HS-5 (cell line): ENCODE measurements around the gene AKT2.

Experiments
- DNase-seq: peaks from one replicate; pipeline ENCODE4 v3.0.0-alpha.2; 2012; ENCODE audit warnings: low read depth

Gene AKT2

DNA sequence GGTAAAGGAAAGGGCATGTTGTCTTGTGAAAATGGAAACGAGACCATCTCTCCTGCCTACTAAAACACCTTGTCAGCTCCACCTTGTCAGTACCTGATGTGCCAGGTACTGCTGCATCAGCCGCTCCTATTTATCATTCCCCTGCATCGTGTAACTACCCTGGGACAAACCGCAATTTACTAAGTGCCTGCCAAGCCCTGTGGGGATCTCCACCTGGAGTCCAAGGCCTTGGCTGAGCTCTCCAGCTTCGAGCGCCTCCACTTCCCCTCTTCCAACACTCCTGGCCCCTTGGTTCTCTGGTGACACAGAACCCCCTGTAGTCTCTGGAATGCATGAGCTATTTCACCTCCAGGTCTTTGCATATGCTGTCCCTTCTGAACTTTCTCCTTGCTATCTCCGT is 32.8 kb downstream of the AKT2 start:
- no peak for DNase-seq

- no peak for DNase-seq
These were observed 33.2 kb downstream of the AKT2 start for GRCh38 chr19:40251991-40252390.

DNA sequence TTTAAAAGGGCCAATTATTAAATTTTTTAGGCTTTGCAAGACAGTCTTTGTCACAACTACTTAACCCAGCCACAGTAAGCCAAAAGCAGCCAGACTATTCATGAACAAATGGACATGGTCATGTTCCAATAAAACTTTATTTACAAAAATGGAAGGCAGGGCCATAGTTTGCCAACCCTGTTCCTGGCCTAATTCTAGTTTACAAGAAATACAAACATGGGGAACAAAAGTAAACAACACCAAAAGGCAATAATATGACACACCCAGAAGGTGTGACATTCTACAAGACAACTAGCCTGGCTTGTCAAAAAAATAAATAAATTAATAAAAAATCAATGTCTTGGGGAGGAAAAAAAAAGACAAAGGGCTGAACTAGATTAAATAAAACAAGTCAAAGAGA is 33.9 kb downstream of the AKT2 start:
- DNase-seq: no peak

GRCh38 chr19:40249781-40250180 is 35.4 kb downstream of the AKT2 start:
- no peak for DNase-seq

- no peak for DNase-seq
These were observed 35.9 kb downstream of the AKT2 start for GRCh38 chr19:40249201-40249600.

DNA sequence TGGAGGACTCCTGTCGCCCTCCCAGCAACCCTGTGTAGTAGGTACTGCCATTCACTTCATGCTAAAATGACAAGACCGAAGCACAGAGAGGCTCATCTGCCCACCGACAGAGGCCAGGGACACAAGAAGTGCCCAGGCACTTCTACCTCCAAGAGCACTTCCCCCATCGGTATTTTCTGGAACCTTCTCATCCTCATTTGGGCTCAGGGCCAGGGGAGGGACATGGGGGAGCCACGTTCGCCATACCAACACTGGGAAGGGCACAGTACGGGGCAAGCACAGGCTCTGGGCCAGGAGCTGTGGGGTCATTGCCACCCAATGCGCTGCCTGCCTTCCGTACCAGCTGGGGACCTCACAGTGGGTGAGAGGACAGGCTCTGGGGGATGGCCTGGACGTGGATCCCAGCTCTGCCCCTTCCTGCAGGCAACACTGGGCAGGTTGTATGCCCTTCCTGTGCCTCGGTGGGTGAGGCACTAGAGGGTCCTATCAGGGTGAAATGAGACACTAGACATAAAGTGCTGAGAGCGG is 37.3 kb downstream of the AKT2 start:
- no peak for DNase-seq

- DNase-seq: no peak
These were observed 38.0 kb downstream of the AKT2 start for GRCh38 chr19:40247178-40247577.

DNA sequence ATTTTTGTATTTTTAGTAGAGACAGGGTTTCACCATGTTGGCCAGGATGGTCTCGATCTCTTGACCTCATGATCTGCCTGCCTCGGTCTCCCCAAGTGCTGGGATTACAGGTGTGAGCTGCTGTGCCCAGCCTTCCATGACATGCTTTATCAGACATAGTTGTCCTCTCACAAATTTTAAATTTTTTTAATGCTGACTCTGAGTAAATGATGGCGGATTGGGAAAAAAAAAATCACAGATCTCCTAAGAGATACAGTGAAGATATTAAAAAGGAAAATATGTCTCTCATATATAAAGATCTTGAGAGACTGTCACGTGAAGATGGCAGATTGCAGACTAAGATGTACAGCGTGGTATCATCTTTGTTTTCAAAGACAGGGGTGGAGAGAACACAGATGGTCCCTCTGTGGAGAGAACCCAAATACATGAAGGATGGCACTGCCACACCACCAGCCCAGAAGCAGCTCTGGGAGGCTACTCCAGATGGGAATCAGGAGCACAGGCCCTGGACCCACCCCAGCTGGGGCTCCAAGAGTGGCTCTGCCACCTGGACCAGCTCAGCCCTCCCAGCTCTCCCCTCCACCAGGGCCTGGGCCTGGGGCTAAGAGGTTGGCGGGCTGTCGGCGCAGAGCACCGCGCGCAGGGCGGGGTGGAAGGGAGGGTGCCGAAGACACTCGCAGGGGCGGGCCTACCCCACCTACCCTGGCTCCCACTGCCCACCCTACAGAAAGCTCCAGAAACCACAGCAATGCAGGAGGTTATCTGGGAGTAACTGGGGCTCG is 38.7 kb downstream of the AKT2 start:
- no peak for DNase-seq

DNA sequence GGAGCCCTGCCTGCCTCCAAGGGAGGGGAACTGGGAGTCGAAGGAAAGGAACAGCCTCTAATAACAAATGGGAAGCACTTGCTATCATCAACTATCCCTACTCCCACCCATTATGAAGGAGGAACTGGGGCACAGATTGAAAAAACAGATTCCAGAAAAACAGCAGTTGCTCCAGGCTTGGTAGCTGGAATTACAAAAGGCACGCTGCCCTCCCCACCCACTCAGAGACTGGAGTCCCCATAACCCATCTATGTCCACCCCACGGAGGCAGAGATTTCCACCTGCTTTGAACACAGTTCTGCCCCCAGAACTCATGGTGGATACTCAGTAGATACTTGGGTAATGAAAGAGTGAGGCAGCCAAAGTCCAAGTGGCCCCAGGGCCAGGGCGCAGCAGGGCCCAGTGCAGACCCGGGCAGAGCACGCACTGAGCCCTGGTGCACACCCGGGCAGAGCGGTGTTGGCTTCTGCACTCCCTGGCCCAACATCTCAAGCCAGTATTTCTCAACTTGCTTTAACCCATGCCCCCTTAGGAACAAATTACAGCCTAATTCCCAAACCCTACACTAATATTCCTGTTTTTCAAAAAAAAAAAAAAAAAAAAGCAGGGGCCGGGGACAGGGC is 39.5 kb downstream of the AKT2 start:
- no peak for DNase-seq

GRCh38 chr19:40244579-40245317 is 40.4 kb downstream of the AKT2 start:
- DNase-seq: no peak

GRCh38 chr19:40243181-40243580 is 42.0 kb downstream of the AKT2 start:
- DNase-seq: no peak

GRCh38 chr19:40242480-40242879 is 42.7 kb downstream of the AKT2 start:
- no peak for DNase-seq

- DNase-seq: no peak
These were observed 43.2 kb downstream of the AKT2 start for GRCh38 chr19:40241809-40242384.

- DNase-seq: no peak
These were observed 43.9 kb downstream of the AKT2 start for GRCh38 chr19:40241125-40241808.

GRCh38 chr19:40240332-40240731 is 44.8 kb downstream of the AKT2 start:
- DNase-seq: no peak

DNA sequence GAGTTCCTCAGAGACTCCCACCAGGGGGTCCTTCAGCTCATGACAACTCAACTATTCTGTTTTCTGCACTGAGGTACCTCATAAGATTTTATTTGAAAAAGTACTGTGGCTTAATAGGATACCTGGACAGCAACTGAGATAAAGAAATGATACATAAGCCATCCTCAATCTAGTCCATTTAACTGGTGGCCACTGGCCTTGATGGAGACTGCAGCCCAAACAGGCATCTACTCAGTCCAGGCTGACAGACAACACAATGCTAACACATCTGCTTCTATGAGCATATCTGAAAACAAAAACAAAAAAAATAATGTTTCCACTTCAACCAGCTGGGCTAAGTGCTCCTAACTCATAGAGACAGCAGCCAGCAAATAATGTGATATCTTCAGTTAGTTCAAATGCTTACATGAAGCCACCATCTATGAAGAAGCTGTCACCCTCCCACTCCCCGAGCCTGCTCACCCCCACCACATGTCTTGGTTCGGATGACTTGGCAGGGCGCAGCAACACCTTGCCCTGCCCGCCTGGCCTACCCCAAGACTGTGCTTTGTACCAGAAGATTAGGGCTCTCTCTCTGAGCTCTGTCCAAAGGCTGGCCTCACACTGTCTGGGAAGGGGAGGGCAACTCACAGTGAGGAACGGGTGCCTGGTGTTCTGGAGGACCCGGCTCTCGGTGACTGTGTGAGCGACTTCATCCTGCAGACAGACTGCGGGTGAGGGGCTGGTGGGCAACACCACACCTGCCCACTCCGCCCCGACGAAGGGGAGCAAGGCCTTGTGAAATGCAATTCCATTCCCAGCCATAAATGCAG is 45.5 kb downstream of the AKT2 start:
- DNase-seq: no peak

DNA sequence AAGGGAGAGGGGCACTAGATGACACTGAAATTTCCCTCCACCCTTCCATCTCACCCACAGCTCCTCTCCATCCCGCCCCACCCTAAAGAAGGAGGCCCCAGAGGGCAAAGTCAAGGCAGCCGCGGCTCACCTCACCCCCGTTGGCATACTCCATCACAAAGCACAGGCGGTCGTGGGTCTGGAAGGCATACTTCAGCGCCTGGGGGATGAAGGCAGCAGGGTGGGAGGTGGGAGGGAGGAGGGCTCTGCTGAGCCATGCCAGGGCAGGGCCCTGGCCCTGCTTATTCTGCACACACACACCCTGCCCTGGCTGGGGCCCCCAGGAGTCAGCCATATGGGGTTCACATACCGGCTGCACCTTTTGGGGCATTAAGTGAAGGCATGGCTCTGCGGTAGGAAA is 46.4 kb downstream of the AKT2 start:
- DNase-seq: no peak

DNA sequence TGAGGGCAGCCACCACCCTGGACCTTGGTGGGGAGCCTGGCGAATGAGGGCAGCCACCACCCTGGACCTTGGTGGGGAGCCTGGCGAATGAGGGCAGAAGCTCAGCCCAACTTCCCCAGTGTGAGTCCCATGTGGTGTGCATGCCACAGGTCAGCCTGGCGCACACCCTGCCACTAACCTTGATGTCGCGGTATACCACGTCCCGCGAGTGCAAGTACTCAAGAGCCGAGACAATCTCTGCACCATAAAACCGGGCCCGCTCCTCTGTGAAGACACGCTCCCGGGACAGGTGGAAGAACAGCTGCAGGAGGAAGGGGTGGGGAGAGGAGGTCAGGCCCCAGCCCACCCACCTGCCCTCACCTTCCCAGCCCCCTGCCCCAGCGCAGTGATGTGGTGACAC is 47.4 kb downstream of the AKT2 start:
- no peak for DNase-seq

- no peak for DNase-seq
These were observed 48.8 kb downstream of the AKT2 start for GRCh38 chr19:40236366-40236765.

DNA sequence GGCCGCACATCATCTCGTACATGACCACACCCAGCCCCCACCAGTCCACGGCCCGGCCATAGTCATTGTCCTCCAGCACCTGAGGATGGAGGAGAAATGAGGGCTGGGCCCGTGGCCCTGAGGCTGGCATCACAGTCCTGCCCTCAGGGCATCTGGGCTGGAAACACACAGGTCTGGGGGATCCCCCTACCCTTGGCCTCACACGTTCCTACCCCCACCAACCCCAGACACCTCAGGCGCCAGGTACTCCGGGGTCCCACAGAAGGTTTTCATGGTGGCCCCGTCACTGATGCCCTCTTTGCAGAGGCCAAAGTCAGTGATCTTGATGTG is 49.2 kb downstream of the AKT2 start:
- no peak for DNase-seq
